GM12864 (cell line): ENCODE data around the gene STK32C.

Experiments
- DNase-seq: peaks from one replicate; pipeline ENCODE4 v3.0.0-alpha.2; 2011; ENCODE audit warnings: low read depth
- H3K4me3 ChIP-seq: 2 replicates; pipeline ENCODE4 v1.5.1; 2011; ENCODE audit warnings: mild to moderate bottlenecking, low read depth, low read length, control low read depth
- CTCF ChIP-seq: IDR thresholded peaks from 2 replicates; pipeline ENCODE4 v1.5.1; 2011; ENCODE audit warnings: low read depth, mild to moderate bottlenecking, moderate library complexity, low read length, control low read depth, inconsistent platforms; ENCODE audit errors: missing control alignments

The STK32C gene

GRCh38 chr10:132280646-132281074 lies 27.1 kb downstream of the STK32C start:
- no peak for DNase-seq
- H3K4me3 ChIP-seq: no peak overlapping the region
- no peak for TF ChIP-seq CTCF

- DNase-seq: no peak
- TF ChIP-seq CTCF: no peak
- H3K4me3 ChIP-seq: no peak overlapping the region
Observed at GRCh38 chr10:132279873-132280645, 27.7 kb downstream of the STK32C start.

GRCh38 chr10:132277311-132277741 lies 30.4 kb downstream of the STK32C start:
- TF ChIP-seq CTCF: no peak
- DNase-seq: no peak
- no peak overlapping the region for H3K4me3 ChIP-seq

DNA sequence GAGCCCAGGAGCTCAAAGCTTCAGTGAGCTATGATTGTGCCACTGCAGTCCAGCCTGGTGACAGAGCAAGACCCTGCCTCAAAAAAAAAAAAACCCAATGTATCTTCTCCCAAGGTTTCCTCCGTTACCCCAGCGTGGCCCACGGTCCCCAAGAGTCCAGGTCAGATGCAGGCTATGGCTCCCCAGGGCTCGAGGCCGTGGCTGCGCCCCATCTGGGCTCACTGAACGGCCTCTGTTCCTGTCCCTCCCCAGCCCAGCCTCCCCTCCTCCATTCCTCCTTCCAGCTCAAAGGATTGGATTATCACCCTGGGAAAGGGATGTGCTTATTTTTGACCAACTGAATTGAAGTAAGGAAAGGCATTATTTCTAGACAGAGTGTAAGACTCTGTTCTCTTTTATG lies 31.0 kb downstream of the STK32C start:
- H3K4me3 ChIP-seq: no peak overlapping the region
- DNase-seq: no peak
- no peak for TF ChIP-seq CTCF

DNA sequence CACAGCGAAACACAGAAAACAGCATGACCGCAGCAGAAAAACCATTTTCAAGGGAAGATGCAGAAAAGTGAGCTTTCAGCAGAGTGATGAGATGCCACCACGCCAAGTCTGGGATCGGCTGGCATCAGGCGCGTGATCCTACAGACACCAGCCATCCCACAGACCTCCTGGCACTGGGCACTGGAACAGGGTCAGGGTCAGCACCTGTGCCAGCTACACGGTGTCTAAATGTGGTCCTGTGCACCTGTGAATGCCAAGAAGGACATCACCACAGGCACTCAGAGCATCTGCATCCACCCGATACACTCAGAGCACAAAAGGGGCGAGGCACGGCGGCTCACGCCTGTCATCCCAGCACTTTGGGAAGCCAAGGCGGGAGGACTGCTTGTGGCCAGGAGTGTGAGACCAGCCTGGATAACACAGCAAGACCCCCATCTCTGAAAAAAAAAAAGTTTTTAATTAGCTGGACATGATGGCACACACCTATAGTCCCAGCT lies 31.5 kb downstream of the STK32C start:
- no peak overlapping the region for H3K4me3 ChIP-seq
- no peak for TF ChIP-seq CTCF
- DNase-seq: no peak

DNA sequence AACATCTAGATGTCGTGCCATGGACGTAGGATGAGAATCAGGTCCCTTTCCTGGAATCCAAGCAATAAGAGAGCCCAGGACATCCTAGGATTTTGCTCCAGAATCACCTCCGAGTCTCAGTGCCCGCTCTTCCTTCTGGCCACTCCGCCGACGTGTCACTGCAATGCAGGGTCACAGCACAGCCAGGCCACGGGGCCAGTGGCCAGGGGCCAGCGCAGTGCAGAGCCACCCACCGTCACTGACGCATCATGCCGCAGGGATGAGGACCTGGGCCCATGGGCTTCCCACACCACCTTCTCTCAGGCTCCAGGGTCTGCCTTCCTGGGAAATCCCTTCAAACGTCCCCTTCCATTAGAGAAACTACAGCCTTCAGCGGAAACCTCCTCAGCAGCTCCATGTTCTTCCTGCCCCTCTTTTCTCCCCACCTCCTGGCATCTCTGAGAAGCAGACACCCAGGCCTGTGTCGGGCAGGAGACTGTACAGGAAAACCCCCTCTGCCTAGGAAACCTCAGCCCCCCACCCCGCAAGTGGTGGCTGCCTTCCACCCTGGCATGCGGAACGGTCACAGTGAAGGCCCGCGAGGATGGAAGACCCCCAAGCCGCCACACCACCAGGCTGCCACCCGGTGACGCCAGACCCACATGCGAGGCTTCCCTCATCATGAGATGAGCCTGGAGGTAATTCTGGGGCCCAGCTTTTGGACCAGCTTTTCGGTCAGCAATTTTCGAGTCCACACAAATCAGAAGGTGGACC lies 32.1 kb downstream of the STK32C start:
- H3K4me3 ChIP-seq: no peak overlapping the region
- no peak for TF ChIP-seq CTCF
- DNase-seq: no peak
